HG03108 (cell line): ENCODE results near the gene RASGRF2.
A peak's percentile ranks its signal among the peaks of the same experiment; 100 is the strongest.

Experiments
- ATAC-seq: cut with Tn5 transposase; IDR thresholded peaks from one replicate; pipeline ENCODE4 v1.9.1; 2021; ENCODE audit warnings: moderate library complexity; ENCODE audit not compliant: unreplicated experiment

Gene RASGRF2

GRCh38 chr5:81132381-81132780 is 172.2 kb downstream of the RASGRF2 start:
- no peak for ATAC-seq

GRCh38 chr5:81134066-81134465 is 173.9 kb downstream of the RASGRF2 start:
- ATAC-seq, result no peak

- no peak for ATAC-seq
Measured at GRCh38 chr5:81134566-81134965, 174.4 kb downstream of the RASGRF2 start.

- ATAC-seq, result no peak
Measured at GRCh38 chr5:81136557-81136956, 176.4 kb downstream of the RASGRF2 start.

GRCh38 chr5:81137833-81138232 is 177.7 kb downstream of the RASGRF2 start:
- ATAC-seq, result no peak

GRCh38 chr5:81140441-81140840 is 180.3 kb downstream of the RASGRF2 start:
- ATAC-seq, result no peak

GRCh38 chr5:81140943-81141342 is 180.8 kb downstream of the RASGRF2 start:
- no peak for ATAC-seq

- no peak for ATAC-seq
Measured at GRCh38 chr5:81142108-81142507, 181.9 kb downstream of the RASGRF2 start.

GRCh38 chr5:81145329-81145935 is 185.3 kb downstream of the RASGRF2 start:
- no peak for ATAC-seq

- no peak for ATAC-seq
Measured at GRCh38 chr5:81146031-81146430, 185.9 kb downstream of the RASGRF2 start.

GRCh38 chr5:81147011-81147885 is 187.1 kb downstream of the RASGRF2 start:
- no peak for ATAC-seq

- ATAC-seq, result no peak
Measured at GRCh38 chr5:81147886-81148571, 187.9 kb downstream of the RASGRF2 start.

GRCh38 chr5:81151546-81151945 is 191.4 kb downstream of the RASGRF2 start:
- no peak for ATAC-seq

- ATAC-seq, result no peak
Measured at GRCh38 chr5:81154725-81155124, 194.6 kb downstream of the RASGRF2 start.

GRCh38 chr5:81156732-81157131 is 196.6 kb downstream of the RASGRF2 start:
- ATAC-seq, result no peak

GRCh38 chr5:81161012-81161601 is 200.9 kb downstream of the RASGRF2 start:
- ATAC-seq, result peak; percentile 64

GRCh38 chr5:81162501-81162900 is 202.3 kb downstream of the RASGRF2 start:
- no peak for ATAC-seq

- ATAC-seq, result no peak
Measured at GRCh38 chr5:81163651-81164050, 203.5 kb downstream of the RASGRF2 start.

- no peak for ATAC-seq
Measured at GRCh38 chr5:81164476-81164875, 204.3 kb downstream of the RASGRF2 start.

- ATAC-seq, result no peak
Measured at GRCh38 chr5:81164936-81165335, 204.8 kb downstream of the RASGRF2 start.

- peak; percentile 61 for ATAC-seq
Measured at GRCh38 chr5:81165493-81166119, 205.4 kb downstream of the RASGRF2 start.
